Measurements from ENCODE around the gene TMCO5A.

DNA sequence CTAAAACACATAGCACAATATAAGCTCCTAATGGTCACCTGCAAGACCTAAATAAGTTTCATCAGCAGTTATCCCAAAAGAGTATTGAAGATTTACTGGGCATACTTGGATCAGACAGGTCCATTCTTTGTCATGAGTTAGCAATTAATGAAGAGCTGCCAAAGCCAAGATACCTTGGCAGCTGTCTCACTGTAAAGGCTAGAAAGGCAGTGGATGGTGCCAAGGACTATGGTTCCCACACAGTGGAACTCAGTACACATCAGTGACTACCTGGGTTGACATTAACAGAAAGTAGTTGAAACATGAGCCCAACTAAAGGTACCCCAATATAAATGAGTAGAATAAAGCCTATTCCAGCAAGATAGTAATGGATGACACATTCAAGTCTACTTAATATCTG, 41.1 kb upstream of the TMCO5A start:
- TF ChIP-seq MXI1 (conservative IDR thresholded peaks at IDR 0.05; ENCODE audit: poor library complexity, severe bottlenecking) (no peak), POLR2AphosphoS5 (IDR thresholded peaks at IDR 0.05) (no peak), EP300 (conservative IDR thresholded peaks at IDR 0.05; ENCODE audit: poor library complexity, severe bottlenecking) (no peak), SMC3 (conservative IDR thresholded peaks at IDR 0.05; ENCODE audit: poor library complexity) (no peak), RAD21 (conservative IDR thresholded peaks at IDR 0.05) (no peak), EZH2 (IDR thresholded peaks at IDR 0.05; ENCODE audit: borderline replicate concordance, insufficient read depth, low read length, poor library complexity, severe bottlenecking) (no peak)
- TF ChIP-seq, protein P1, sequence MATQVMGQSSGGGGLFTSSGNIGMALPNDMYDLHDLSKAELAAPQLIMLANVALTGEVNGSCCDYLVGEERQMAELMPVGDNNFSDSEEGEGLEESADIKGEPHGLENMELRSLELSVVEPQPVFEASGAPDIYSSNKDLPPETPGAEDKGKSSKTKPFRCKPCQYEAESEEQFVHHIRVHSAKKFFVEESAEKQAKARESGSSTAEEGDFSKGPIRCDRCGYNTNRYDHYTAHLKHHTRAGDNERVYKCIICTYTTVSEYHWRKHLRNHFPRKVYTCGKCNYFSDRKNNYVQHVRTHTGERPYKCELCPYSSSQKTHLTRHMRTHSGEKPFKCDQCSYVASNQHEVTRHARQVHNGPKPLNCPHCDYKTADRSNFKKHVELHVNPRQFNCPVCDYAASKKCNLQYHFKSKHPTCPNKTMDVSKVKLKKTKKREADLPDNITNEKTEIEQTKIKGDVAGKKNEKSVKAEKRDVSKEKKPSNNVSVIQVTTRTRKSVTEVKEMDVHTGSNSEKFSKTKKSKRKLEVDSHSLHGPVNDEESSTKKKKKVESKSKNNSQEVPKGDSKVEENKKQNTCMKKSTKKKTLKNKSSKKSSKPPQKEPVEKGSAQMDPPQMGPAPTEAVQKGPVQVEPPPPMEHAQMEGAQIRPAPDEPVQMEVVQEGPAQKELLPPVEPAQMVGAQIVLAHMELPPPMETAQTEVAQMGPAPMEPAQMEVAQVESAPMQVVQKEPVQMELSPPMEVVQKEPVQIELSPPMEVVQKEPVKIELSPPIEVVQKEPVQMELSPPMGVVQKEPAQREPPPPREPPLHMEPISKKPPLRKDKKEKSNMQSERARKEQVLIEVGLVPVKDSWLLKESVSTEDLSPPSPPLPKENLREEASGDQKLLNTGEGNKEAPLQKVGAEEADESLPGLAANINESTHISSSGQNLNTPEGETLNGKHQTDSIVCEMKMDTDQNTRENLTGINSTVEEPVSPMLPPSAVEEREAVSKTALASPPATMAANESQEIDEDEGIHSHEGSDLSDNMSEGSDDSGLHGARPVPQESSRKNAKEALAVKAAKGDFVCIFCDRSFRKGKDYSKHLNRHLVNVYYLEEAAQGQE (IDR thresholded peaks at IDR 0.05; ENCODE audit: borderline replicate concordance): no peak
- TF ChIP-seq, protein P2, sequence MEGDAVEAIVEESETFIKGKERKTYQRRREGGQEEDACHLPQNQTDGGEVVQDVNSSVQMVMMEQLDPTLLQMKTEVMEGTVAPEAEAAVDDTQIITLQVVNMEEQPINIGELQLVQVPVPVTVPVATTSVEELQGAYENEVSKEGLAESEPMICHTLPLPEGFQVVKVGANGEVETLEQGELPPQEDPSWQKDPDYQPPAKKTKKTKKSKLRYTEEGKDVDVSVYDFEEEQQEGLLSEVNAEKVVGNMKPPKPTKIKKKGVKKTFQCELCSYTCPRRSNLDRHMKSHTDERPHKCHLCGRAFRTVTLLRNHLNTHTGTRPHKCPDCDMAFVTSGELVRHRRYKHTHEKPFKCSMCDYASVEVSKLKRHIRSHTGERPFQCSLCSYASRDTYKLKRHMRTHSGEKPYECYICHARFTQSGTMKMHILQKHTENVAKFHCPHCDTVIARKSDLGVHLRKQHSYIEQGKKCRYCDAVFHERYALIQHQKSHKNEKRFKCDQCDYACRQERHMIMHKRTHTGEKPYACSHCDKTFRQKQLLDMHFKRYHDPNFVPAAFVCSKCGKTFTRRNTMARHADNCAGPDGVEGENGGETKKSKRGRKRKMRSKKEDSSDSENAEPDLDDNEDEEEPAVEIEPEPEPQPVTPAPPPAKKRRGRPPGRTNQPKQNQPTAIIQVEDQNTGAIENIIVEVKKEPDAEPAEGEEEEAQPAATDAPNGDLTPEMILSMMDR (IDR thresholded peaks at IDR 0.05; ENCODE audit: poor library complexity, severe bottlenecking): no peak

Data from neural cell (in vitro differentiated cells).